HG02588 (cell line): ENCODE data around the gene ANKRD55.
A peak's percentile ranks its signal among the peaks of the same experiment; 100 is the strongest.
"Not testable (repeated sequence)": the region's sequence is repeated elsewhere in the genome, so short reads cannot be mapped to it uniquely, and the experiment has no call there.

Experiments
- ATAC-seq: cut with Tn5 transposase; IDR thresholded peaks from one replicate; pipeline ENCODE4 v1.9.1; 2021; ENCODE audit warnings: mild to moderate bottlenecking, moderate library complexity; ENCODE audit not compliant: unreplicated experiment

The ANKRD55 gene

GRCh38 chr5:56233230-56233629, at the start of gene ANKRD55:
TSS of gene ANKRD55 (minus strand) at chr5:56233330. CDS start at chr5:56232913, 417 bp downstream.
- ATAC-seq, result no peak

- no peak for ATAC-seq
These were observed 49.1 kb upstream of the ANKRD55 start for GRCh38 chr5:56282216-56282615.

- no peak for ATAC-seq
These were observed 48.5 kb upstream of the ANKRD55 start for GRCh38 chr5:56281489-56282165.

GRCh38 chr5:56279979-56280378, 46.8 kb upstream of the ANKRD55 start:
- no peak for ATAC-seq

GRCh38 chr5:56279291-56279690, 46.2 kb upstream of the ANKRD55 start:
- no peak for ATAC-seq

- ATAC-seq, result no peak
These were observed 45.2 kb upstream of the ANKRD55 start for GRCh38 chr5:56278335-56278753.

- no peak for ATAC-seq
These were observed 44.4 kb upstream of the ANKRD55 start for GRCh38 chr5:56277573-56277972.

- ATAC-seq, result no peak
These were observed 40.3 kb upstream of the ANKRD55 start for GRCh38 chr5:56273376-56273955.

GRCh38 chr5:56272765-56273164, 39.6 kb upstream of the ANKRD55 start:
- ATAC-seq, result no peak

GRCh38 chr5:56270568-56271392, 37.6 kb upstream of the ANKRD55 start:
- ATAC-seq, result peak; percentile 94

- ATAC-seq, result no peak
These were observed 36.9 kb upstream of the ANKRD55 start for GRCh38 chr5:56270058-56270457.

GRCh38 chr5:56269216-56269927, 36.2 kb upstream of the ANKRD55 start:
- ATAC-seq, result no peak

- not testable (repeated sequence) for ATAC-seq
These were observed 35.6 kb upstream of the ANKRD55 start for GRCh38 chr5:56268707-56269106.

GRCh38 chr5:56267856-56268255, 34.7 kb upstream of the ANKRD55 start:
- no peak for ATAC-seq

- ATAC-seq, result no peak
These were observed 31.4 kb upstream of the ANKRD55 start for GRCh38 chr5:56264417-56265025.

GRCh38 chr5:56262279-56262678, 29.1 kb upstream of the ANKRD55 start:
- ATAC-seq, result no peak

GRCh38 chr5:56259002-56259511, 25.9 kb upstream of the ANKRD55 start:
- ATAC-seq, result no peak

GRCh38 chr5:56257763-56258529, 24.8 kb upstream of the ANKRD55 start:
- ATAC-seq, result not testable (repeated sequence)

GRCh38 chr5:56257010-56257409, 23.9 kb upstream of the ANKRD55 start:
- ATAC-seq, result no peak

- ATAC-seq, result no peak
These were observed 22.4 kb upstream of the ANKRD55 start for GRCh38 chr5:56255502-56255901.
